Stimulated activated CD8-positive, alpha-beta memory T cell treated with anti-CD3 and anti-CD28 coated beads, Interleukin-15, amount 100 ng/mL, for 24 hours (primary cell): ENCODE measurements around the gene SPTLC3.

ENCODE experiments used
- DNase-seq: peaks from one replicate; pipeline ENCODE4 v3.0.0-alpha.2; 2020; ENCODE audit warnings: low read depth

SPTLC3 gene

GRCh38 chr20:13101276-13101675, 92.5 kb downstream of the SPTLC3 start:
- no peak for DNase-seq

GRCh38 chr20:13101706-13102105, 92.9 kb downstream of the SPTLC3 start:
- DNase-seq = no peak

- DNase-seq = no peak
Observed at GRCh38 chr20:13102237-13102636, 93.5 kb downstream of the SPTLC3 start.

- no peak for DNase-seq
Observed at GRCh38 chr20:13102694-13103093, 93.9 kb downstream of the SPTLC3 start.

- DNase-seq = no peak
Observed at GRCh38 chr20:13105039-13105438, 96.3 kb downstream of the SPTLC3 start.

- no peak for DNase-seq
Observed at GRCh38 chr20:13105864-13106457, 97.2 kb downstream of the SPTLC3 start.

GRCh38 chr20:13109658-13110057, 100.9 kb downstream of the SPTLC3 start:
- no peak for DNase-seq

GRCh38 chr20:13110796-13111195, 102.0 kb downstream of the SPTLC3 start:
- DNase-seq = no peak

GRCh38 chr20:13111249-13111911, 102.6 kb downstream of the SPTLC3 start:
- DNase-seq = no peak

- DNase-seq = no peak
Observed at GRCh38 chr20:13113731-13114130, 105.0 kb downstream of the SPTLC3 start.

- DNase-seq = no peak
Observed at GRCh38 chr20:13117200-13117599, 108.4 kb downstream of the SPTLC3 start.

GRCh38 chr20:13118676-13119075, 109.9 kb downstream of the SPTLC3 start:
- no peak for DNase-seq

GRCh38 chr20:13119583-13119982, 110.8 kb downstream of the SPTLC3 start:
- no peak for DNase-seq

- no peak for DNase-seq
Observed at GRCh38 chr20:13120471-13120870, 111.7 kb downstream of the SPTLC3 start.

GRCh38 chr20:13121840-13122515, 113.2 kb downstream of the SPTLC3 start:
- no peak for DNase-seq

GRCh38 chr20:13125486-13125885, 116.7 kb downstream of the SPTLC3 start:
- no peak for DNase-seq

GRCh38 chr20:13128173-13128572, 119.4 kb downstream of the SPTLC3 start:
- no peak for DNase-seq

- no peak for DNase-seq
Observed at GRCh38 chr20:13130061-13130706, 121.4 kb downstream of the SPTLC3 start.

- DNase-seq = no peak
Observed at GRCh38 chr20:13130707-13131103, 121.9 kb downstream of the SPTLC3 start.

GRCh38 chr20:13131688-13132087, 122.9 kb downstream of the SPTLC3 start:
- DNase-seq = no peak

- DNase-seq = no peak
Observed at GRCh38 chr20:13139459-13140150, 130.8 kb downstream of the SPTLC3 start.

GRCh38 chr20:13140201-13140600, 131.4 kb downstream of the SPTLC3 start:
- no peak for DNase-seq
